Gastroesophageal sphincter (tissue), 4 donors: ENCODE results near the gene TMEM131L. TPM values are rescaled to one million over a fixed set of nuclear protein-coding genes. Genes with fewer than 3 reads are reported as not detected.
A peak's percentile ranks its signal among the peaks of the same experiment; 100 is the strongest.

ENCODE experiments used
- ATAC-seq: fragments of 150-250 bp; one replicate; pipeline ENCODE4 v1.9.1; 2016; ENCODE audit warnings: mild to moderate bottlenecking, moderate library complexity
- H3K27ac ChIP-seq, 4 donors: fragments of 200-600 bp; sonication (generic) in 3 of 4; 1 replicate in 3 of 4; 2 replicates in 1 of 4; pipeline ENCODE4 v1.5.1; 2016 to 2019
- H3K27me3 ChIP-seq: fragments of 200-600 bp; sonication (generic); one replicate; pipeline ENCODE4 v1.5.1; 2019
- H3K36me3 ChIP-seq, 2 donors: fragments of 200-600 bp; sonication (generic); one replicate each; pipeline ENCODE4 v1.5.1; 2019; ENCODE audit warnings: control low read depth in 1 of 2
- H3K4me1 ChIP-seq, 3 donors: fragments of 200-600 bp; sonication (generic); 1 replicate in 2 of 3; 2 replicates in 1 of 3; pipeline ENCODE4 v1.5.1; 2016 to 2019; ENCODE audit warnings: control low read depth in 2 of 3
- H3K4me3 ChIP-seq, 2 donors: fragments of 200-600 bp; sonication (generic); one replicate each; pipeline ENCODE4 v1.5.1; 2019; ENCODE audit warnings: mild to moderate bottlenecking in 1 of 2, moderate library complexity in 1 of 2
- H3K9me3 ChIP-seq, 3 donors: fragments of 200-600 bp; sonication (generic); one replicate each; pipeline ENCODE4 v1.5.1; 2017 to 2019; ENCODE audit warnings: control low read depth in 2 of 3
- EP300 ChIP-seq: sonication (generic); formaldehyde crosslinking; IDR thresholded peaks from one replicate; pipeline ENCODE4 v1.6.1; 2017; ENCODE audit warnings: antibody characterized with exemption, mild to moderate bottlenecking
- POLR2A ChIP-seq, 2 donors: fragments of 450-650 bp; IDR thresholded peaks; one replicate each; pipeline ENCODE4 v1.6.1; 2017; ENCODE audit warnings: antibody characterized with exemption in 2 of 2, mild to moderate bottlenecking in 2 of 2, moderate library complexity in 1 of 2
- POLR2AphosphoS5 ChIP-seq: sonication (generic); formaldehyde crosslinking; IDR thresholded peaks from one replicate; pipeline ENCODE4 v1.6.1; 2017; ENCODE audit warnings: antibody characterized with exemption
- WGBS, 2 donors: methylation state at CpG; one replicate each; pipeline ENCODE4 v1.1.5; 2018; ENCODE audit warnings: low coverage in 1 of 2; 5-methylcytosine and 5-hydroxymethylcytosine counted together
- total RNA-seq, 4 donors: library from RNA; depleted of rRNA; stranded (reverse); fragments of >200 nt; gene quantifications; one replicate each; pipeline ENCODE4 v1.1.0, GENCODE V29; 2016
- TF ChIP-seq, protein P1 (sequence below), 4 experiments: fragments of 200-600 bp in 2 of 4; fragments of 450-650 bp in 2 of 4; sonication (generic) in 1 of 4; IDR thresholded peaks; one replicate each; pipeline ENCODE4 v1.5.1; 2017 to 2019; ENCODE audit warnings: antibody characterized with exemption in 4 of 4, mild to moderate bottlenecking in 2 of 4, moderate library complexity in 2 of 4

The TMEM131L gene
- total RNA-seq, 4 donors from 2014 or later: 14.2 to 24.0 (median 18.4) TPM

DNA sequence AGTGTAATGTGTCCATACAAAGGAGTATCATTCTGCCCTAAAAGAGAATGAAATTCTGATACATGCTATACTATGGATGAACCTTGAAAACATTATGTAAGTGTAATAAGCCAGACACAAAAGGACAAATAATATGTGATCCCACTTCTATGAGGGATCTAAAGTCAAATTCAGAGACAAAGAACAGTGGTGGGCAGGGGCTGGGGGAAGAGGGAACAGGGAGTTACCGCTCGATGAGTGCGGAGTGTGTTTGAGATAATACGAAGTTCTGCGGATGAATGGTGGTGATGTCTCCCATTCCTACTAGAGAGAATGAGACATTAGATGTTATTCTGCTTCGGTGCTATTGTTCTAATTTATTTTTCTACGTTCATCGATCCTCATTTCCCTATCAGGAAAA is 171.9 kb downstream of the TMEM131L start:
- no peaks in the 10 kb centered on the region for H3K4me1 ChIP-seq
- no peaks in the 10 kb centered on the region for H3K9me3 ChIP-seq
- H3K4me3 ChIP-seq: no peak overlapping the region
- ATAC-seq: no peak
- whole genome bisulfite sequencing, 2 donors: 94 to 97% methylated on average over 6 to 8 of the region's 8 CpGs
- no peaks in the 10 kb centered on the region for H3K27me3 ChIP-seq
- peaks cover 0 to 48% of the 10 kb centered on the region in 2 donors for H3K36me3 ChIP-seq
- no peak overlapping the region for H3K27ac ChIP-seq
- TF ChIP-seq, protein P1, sequence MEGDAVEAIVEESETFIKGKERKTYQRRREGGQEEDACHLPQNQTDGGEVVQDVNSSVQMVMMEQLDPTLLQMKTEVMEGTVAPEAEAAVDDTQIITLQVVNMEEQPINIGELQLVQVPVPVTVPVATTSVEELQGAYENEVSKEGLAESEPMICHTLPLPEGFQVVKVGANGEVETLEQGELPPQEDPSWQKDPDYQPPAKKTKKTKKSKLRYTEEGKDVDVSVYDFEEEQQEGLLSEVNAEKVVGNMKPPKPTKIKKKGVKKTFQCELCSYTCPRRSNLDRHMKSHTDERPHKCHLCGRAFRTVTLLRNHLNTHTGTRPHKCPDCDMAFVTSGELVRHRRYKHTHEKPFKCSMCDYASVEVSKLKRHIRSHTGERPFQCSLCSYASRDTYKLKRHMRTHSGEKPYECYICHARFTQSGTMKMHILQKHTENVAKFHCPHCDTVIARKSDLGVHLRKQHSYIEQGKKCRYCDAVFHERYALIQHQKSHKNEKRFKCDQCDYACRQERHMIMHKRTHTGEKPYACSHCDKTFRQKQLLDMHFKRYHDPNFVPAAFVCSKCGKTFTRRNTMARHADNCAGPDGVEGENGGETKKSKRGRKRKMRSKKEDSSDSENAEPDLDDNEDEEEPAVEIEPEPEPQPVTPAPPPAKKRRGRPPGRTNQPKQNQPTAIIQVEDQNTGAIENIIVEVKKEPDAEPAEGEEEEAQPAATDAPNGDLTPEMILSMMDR (IDR thresholded peaks at IDR 0.05): no peak
- TF ChIP-seq POLR2A (IDR thresholded peaks at IDR 0.05): no peak
- TF ChIP-seq POLR2AphosphoS5: no peak
- TF ChIP-seq EP300: no peak

DNA sequence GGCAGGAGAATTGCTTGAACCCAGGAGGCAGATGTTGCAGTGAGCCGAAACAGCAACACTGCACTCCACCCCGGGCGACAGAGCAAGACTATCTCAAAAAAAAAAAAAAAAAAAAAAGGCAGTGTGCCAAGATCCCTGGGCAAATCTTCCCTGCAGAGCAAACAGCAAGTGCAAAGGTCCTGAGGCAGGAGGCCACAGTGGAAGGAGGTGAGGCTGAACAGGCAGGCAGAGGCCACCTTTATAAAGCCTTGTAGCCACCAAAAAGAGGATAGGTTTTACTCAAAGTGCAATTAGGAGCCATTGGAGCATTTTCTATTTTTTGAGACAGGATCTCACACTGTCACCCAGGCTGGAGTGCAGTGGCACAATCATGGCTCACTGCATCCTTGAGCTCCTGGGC is 172.8 kb downstream of the TMEM131L start:
- no peak for TF ChIP-seq EP300
- Histone ChIP-seq H3K27ac (no peak overlapping the region), H3K4me3 (no peak overlapping the region), H3K27me3 (no peaks in the 10 kb centered on the region), H3K9me3 (no peaks in the 10 kb centered on the region), H3K36me3 (peaks cover 0 to 38% of the 10 kb centered on the region in 2 donors), H3K4me1 (no peaks in the 10 kb centered on the region)
- no peak for ATAC-seq
- WGBS, 2 donors: 84 to 100% methylated on average over 1 to 3 of the region's 3 CpGs

DNA sequence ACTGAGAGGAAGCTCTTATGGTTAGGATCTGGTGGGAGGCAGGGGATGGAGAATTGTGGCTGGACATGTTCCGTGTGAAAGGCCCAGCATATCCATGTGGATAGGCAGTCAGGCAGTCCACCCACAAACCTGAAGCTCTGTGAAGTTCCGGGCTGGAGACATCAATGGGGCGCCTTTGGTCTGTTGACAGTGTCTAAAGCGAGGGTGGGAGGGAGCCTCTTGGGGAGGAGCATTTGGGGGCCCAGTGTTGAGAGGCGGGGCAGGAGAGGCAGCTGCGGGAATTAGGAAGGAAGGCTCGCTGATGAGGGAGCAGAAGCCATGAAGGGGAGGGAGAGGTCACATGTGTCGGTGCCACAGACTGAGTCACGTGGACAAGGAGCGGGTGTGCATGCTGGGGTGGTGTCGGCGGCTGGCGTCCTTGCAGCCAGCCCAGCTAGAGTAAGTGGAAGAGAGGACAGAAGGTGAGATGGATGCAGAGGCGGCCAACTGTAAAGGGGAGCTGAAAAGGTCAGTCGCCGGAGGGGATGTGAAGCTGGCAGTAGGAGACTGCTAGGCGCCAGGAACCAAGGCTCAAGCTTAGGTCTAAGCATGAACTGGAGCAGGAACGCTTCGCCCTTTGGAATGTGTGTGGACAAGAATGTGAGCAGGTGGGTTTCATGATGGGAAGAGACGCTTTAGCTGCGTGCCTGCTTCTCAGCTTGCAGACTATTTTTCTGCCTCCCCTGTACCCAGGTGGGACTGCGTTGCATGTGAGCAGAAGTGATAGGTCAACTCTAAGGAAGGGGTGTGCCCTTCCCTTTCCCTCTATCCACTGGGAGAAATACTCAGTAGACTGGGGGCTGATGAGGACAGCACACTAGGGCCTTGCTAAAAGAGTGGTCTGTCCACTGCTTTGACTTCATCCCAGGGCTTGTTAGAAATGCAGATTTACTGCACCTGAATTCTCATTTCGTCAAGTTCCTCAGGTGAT is 174.0 kb downstream of the TMEM131L start:
- WGBS, 2 donors: 76 to 83% methylated on average over 4 to 22 of the region's 23 CpGs
- TF ChIP-seq, protein P1 (IDR thresholded peaks at IDR 0.05): no peak
- no peak for TF ChIP-seq POLR2A (IDR thresholded peaks at IDR 0.05)
- no peak for ATAC-seq
- Histone ChIP-seq H3K9me3 (peaks cover 0 to 2% (median 0%) of the 10 kb centered on the region in 3 donors), H3K27ac (no peak overlapping the region), H3K36me3 (peaks cover 0 to 27% of the 10 kb centered on the region in 2 donors), H3K4me1 (no peaks in the 10 kb centered on the region), H3K4me3 (no peak overlapping the region), H3K27me3 (no peaks in the 10 kb centered on the region)

DNA sequence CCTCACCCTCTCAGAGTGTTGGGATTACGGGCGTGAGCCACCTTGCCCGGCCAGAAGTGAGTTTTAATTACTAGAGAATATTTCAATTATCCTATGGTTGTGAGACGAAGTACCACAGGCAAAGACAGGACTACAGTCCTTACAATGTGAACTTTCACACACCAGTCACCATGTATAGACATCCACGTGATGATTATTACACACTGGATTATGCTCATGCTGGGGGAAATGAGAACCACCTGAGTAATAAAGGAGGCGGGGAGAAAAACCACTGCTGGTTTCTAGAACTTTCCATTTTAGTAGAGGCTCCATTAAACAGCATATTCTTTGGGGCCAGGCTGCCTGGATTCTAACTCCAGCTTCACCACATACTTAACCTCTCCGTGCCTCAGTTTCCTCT is 175.4 kb downstream of the TMEM131L start:
- H3K27me3 ChIP-seq: no peaks in the 10 kb centered on the region
- peaks cover 0 to 5% (median 0%) of the 10 kb centered on the region in 3 donors for H3K9me3 ChIP-seq
- no peak for ATAC-seq
- H3K27ac ChIP-seq: no peak overlapping the region
- H3K36me3 ChIP-seq: peaks cover 0 to 13% of the 10 kb centered on the region in 2 donors
- no peak overlapping the region for H3K4me3 ChIP-seq
- H3K4me1 ChIP-seq: no peaks in the 10 kb centered on the region
- 81 to 97% methylated on average over 5 to 6 of the region's 7 CpGs for WGBS, 2 donors
- no peak for TF ChIP-seq POLR2A (IDR thresholded peaks at IDR 0.05)
- no peak for TF ChIP-seq EP300

DNA sequence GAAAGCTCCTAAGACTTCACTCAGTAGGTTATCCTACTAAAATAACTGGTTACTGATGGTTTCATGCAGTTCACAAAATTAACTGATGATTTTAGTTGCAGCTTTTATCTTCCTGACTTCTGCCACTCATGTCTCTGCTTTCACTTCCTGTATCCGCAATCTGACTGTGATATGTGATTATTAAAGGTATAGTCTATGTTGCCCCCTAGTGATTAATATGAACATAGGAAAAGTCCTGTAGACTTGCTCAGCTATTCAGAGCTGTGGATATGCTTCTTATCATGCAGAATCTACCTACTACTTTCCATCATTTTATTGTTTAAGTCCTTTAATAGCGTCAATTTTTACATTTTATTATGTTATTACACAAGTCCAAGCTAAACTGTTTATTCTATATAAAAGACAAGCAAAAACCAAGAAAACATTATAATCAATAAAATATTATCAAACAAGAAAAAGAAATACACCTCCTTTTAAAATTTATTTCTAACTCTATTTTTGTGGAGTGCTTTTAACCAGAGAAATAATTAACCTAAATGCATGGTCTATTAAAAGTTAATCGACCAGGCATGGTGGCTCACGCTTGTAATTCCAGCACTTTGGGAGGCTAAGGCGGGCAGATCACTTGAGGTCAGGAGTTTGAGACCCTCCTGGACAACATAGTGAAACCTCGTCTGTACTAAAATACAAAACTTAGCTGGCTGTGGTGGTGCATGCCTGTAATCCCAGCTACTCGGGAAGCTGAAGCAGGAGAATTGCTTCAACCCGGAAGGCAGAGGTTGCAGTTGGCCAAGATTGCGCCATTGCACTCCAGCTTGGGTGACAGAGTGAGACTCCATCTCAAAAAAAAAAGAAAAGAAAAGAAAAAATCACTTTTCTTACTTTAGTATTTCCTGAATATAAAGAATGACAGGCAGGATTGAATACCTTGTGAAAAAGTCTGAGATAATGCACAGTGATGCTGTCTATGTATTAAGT is 177.5 kb downstream of the TMEM131L start:
- Histone ChIP-seq H3K27me3 (no peaks in the 10 kb centered on the region), H3K4me1 (no peaks in the 10 kb centered on the region), H3K36me3 (no peaks in the 10 kb centered on the region), H3K9me3 (peaks cover 0 to 5% (median 0%) of the 10 kb centered on the region in 3 donors), H3K4me3 (no peak overlapping the region), H3K27ac (no peak overlapping the region)
- TF ChIP-seq POLR2AphosphoS5 (no peak), POLR2A (IDR thresholded peaks at IDR 0.05) (no peak)
- TF ChIP-seq, protein P1 (IDR thresholded peaks at IDR 0.05): peak; percentile 8 to 35 (median 22)
- 72 to 82% methylated on average over 6 to 9 of the region's 9 CpGs for WGBS, 2 donors
- ATAC-seq: no peak
